Ishikawa (cell line): ENCODE data around the gene GAA.

ENCODE experiments used
- CEBPB ChIP-seq: IDR thresholded peaks from 2 replicates; pipeline ENCODE4 v1.6.1; 2012
- EGR1 ChIP-seq: IDR thresholded peaks from 2 replicates; pipeline ENCODE4 v1.6.1; 2012
- EP300 ChIP-seq: IDR thresholded peaks from 2 replicates; pipeline ENCODE4 v1.6.1; 2012; ENCODE audit warnings: borderline replicate concordance
- FOXM1 ChIP-seq: IDR thresholded peaks from 2 replicates; pipeline ENCODE4 v1.6.1; 2012; ENCODE audit warnings: low read depth, borderline replicate concordance
- TAF1 ChIP-seq: IDR thresholded peaks from 2 replicates; pipeline ENCODE4 v1.6.1; 2012; ENCODE audit warnings: low read depth, mild to moderate bottlenecking
- TCF12 ChIP-seq: IDR thresholded peaks from 2 replicates; pipeline ENCODE4 v1.6.1; 2012; ENCODE audit warnings: low read depth
- TEAD4 ChIP-seq: IDR thresholded peaks from 2 replicates; pipeline ENCODE4 v1.6.1; 2012
- ZBTB7A ChIP-seq: IDR thresholded peaks from 2 replicates; pipeline ENCODE4 v1.6.1; 2012; ENCODE audit warnings: low read depth
- TF ChIP-seq, protein P1 (sequence below): IDR thresholded peaks from 2 replicates; pipeline ENCODE4 v1.6.1; 2012
- TF ChIP-seq, protein P2 (sequence below): IDR thresholded peaks from 2 replicates; pipeline ENCODE4 v1.6.1; 2012; ENCODE audit warnings: low read depth, mild to moderate bottlenecking

DNA sequence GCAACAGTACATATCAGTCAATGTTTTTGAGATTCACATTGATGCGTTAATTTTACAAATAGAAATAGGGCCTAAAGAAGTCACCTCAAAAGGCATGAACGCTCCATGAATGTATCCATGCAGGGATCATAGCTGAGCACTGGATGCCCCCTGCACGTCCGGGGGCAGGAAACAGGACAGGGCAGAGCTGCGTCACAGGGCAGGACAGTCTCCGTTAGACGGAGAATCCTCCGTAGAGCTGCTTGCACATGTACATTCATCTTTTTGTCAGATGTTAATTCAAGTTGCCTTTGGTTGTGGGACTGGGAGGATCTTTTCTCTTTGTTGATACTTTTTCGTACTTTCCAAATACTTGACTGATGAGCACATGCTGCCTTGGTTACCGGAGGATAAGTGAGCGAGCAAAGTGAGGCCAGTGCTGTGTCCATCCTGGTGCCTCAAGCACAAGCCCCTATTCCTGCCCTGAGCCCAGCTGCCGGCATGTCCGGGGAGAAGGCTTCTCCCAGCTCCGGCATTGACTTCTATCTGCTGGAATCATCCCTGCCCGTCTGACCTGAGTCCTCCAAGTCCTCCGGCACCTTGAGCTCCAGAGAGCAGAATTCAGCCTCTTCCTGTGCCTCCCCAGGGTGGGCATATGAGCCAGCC lies 15.0 kb downstream of the GAA start:
- TF ChIP-seq, protein P1, sequence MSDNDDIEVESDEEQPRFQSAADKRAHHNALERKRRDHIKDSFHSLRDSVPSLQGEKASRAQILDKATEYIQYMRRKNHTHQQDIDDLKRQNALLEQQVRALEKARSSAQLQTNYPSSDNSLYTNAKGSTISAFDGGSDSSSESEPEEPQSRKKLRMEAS: no peak
- TF ChIP-seq, protein P2, sequence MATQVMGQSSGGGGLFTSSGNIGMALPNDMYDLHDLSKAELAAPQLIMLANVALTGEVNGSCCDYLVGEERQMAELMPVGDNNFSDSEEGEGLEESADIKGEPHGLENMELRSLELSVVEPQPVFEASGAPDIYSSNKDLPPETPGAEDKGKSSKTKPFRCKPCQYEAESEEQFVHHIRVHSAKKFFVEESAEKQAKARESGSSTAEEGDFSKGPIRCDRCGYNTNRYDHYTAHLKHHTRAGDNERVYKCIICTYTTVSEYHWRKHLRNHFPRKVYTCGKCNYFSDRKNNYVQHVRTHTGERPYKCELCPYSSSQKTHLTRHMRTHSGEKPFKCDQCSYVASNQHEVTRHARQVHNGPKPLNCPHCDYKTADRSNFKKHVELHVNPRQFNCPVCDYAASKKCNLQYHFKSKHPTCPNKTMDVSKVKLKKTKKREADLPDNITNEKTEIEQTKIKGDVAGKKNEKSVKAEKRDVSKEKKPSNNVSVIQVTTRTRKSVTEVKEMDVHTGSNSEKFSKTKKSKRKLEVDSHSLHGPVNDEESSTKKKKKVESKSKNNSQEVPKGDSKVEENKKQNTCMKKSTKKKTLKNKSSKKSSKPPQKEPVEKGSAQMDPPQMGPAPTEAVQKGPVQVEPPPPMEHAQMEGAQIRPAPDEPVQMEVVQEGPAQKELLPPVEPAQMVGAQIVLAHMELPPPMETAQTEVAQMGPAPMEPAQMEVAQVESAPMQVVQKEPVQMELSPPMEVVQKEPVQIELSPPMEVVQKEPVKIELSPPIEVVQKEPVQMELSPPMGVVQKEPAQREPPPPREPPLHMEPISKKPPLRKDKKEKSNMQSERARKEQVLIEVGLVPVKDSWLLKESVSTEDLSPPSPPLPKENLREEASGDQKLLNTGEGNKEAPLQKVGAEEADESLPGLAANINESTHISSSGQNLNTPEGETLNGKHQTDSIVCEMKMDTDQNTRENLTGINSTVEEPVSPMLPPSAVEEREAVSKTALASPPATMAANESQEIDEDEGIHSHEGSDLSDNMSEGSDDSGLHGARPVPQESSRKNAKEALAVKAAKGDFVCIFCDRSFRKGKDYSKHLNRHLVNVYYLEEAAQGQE: no peak
- no peak for TF ChIP-seq EP300
- no peak for TF ChIP-seq TCF12
- no peak for TF ChIP-seq TAF1
- no peak for TF ChIP-seq TEAD4
- TF ChIP-seq CEBPB: no peak
- TF ChIP-seq FOXM1: no peak
- TF ChIP-seq EGR1: no peak
- no peak for TF ChIP-seq ZBTB7A
